HepG2 (cell line): Measurements from ENCODE around the gene OSM. TPM values are rescaled to one million over a fixed set of nuclear protein-coding genes. Genes with fewer than 3 reads are reported as not detected.
A peak's percentile ranks its signal among the peaks of the same experiment; 100 is the strongest.

Experiments used
- ATAC-seq: fragments of 200-7000 bp; cut with Tn5 transposase; 3 replicates; pipeline ENCODE4 v1.9.1; 2020; ENCODE audit warnings: mild to moderate bottlenecking, moderate library complexity
- BruUV-seq: library from RNA; stranded (reverse); fragments of 400-500 nt; replicated peaks from 2 replicates; lab custom pipeline; 2021; lab: Mats Ljungman, UMichigan
- CTCF ChIA-PET: fragments of 300-600 bp; formaldehyde crosslinking; extraction: SDS; loops from one replicate; lab custom pipeline; 2021; ENCODE audit warnings: low total read pairs, inconsistent platforms, low intra/inter-chr PET ratio; lab: Yijun Ruan, JAX
- POLR2A ChIA-PET: fragments of 350-600 bp; sonication (Branson Sonifier 250); formaldehyde crosslinking; loops from one replicate; lab custom pipeline; 2020; ENCODE audit warnings: antibody characterized with exemption, inconsistent platforms; lab: Yijun Ruan, JAX
- DNase-seq: peaks from one replicate; pipeline ENCODE4 v3.0.0-alpha.2; 2015; ENCODE audit warnings: low spot score
- FAIRE-seq: peaks from 3 replicates; lab custom pipeline; 2011; peaks lifted over from hg19 to GRCh38; lab: Jason Lieb, UNC
- H2AFZ ChIP-seq: one replicate; pipeline ENCODE4 v1.6.1; 2011; ENCODE audit warnings: low read length, inconsistent platforms
- H3K27ac ChIP-seq: fragments of 300-600 bp; 3 replicates; pipeline ENCODE4 v1.8.0; 2011; ENCODE audit warnings: mixed run types, mild to moderate bottlenecking, mixed read lengths, low read length, inconsistent platforms; ENCODE audit not compliant: insufficient read depth; ENCODE audit errors: extremely low read length
- H3K27me3 ChIP-seq, 2 experiments: fragments of 200-600 bp in 1 of 2; 2 replicates in 1 of 2; 3 replicates in 1 of 2; pipeline versions ENCODE4 v1.6.0 to v1.8.0; 2011; ENCODE audit warnings: low read length in 2 of 2, mild to moderate bottlenecking in 2 of 2, moderate library complexity in 2 of 2, inconsistent platforms in 1 of 2; ENCODE audit not compliant: insufficient read depth in 2 of 2, control insufficient read depth in 1 of 2
- H3K36me3 ChIP-seq, 2 experiments: fragments of 200-600 bp in 1 of 2; replicated peaks in 1 of 2; 2 replicates in 1 of 2; 3 replicates in 1 of 2; pipeline versions ENCODE4 v1.5.1 to v1.8.0; 2011; ENCODE audit warnings: low read length in 2 of 2, inconsistent platforms in 1 of 2; ENCODE audit not compliant: insufficient read depth in 2 of 2, control insufficient read depth in 1 of 2
- H3K4me1 ChIP-seq: 2 replicates; pipeline ENCODE4 v1.5.1; 2012; ENCODE audit warnings: low read length, inconsistent platforms; ENCODE audit not compliant: insufficient read depth
- H3K4me2 ChIP-seq: 2 replicates; pipeline ENCODE4 v1.6.0; 2011; ENCODE audit warnings: low read depth, low read length, inconsistent platforms
- H3K4me3 ChIP-seq, 3 experiments: fragments of 200-600 bp in 1 of 3; sonication (generic), shearing (Covaris generic) in 1 of 3; replicated peaks in 1 of 3; 2 replicates each; pipeline ENCODE4 v1.5.1; 2011 to 2016; ENCODE audit warnings: low read length in 3 of 3, inconsistent platforms in 2 of 3, low read depth in 2 of 3, mild to moderate bottlenecking in 2 of 3, control low read depth in 1 of 3, mixed read lengths in 1 of 3; ENCODE audit not compliant: insufficient read depth in 1 of 3
- H3K79me2 ChIP-seq: one replicate; pipeline ENCODE4 v1.6.1; 2011; ENCODE audit warnings: low read length, inconsistent platforms; ENCODE audit not compliant: insufficient read depth
- H3K9ac ChIP-seq: 2 replicates; pipeline ENCODE4 v1.6.0; 2011; ENCODE audit warnings: mild to moderate bottlenecking, low read depth, low read length, inconsistent platforms; ENCODE audit not compliant: insufficient read depth
- H3K9me3 ChIP-seq: 2 replicates; pipeline ENCODE4 v1.5.1; 2012; ENCODE audit warnings: mild to moderate bottlenecking, low read length
- H4K20me1 ChIP-seq: 2 replicates; pipeline ENCODE4 v1.6.0; 2011; ENCODE audit warnings: inconsistent platforms, mild to moderate bottlenecking, low read length, moderate library complexity; ENCODE audit not compliant: insufficient read depth
- ATF7 ChIP-seq, 2 experiments: fragments of 450-650 bp in 1 of 2; sonication (generic) in 1 of 2; formaldehyde crosslinking in 1 of 2; IDR thresholded peaks; 2 replicates each; pipeline versions ENCODE4 v1.4.0 to v1.6.1; 2016 to 2020; ENCODE audit warnings: antibody characterized with exemption in 1 of 2, mild to moderate bottlenecking in 1 of 2, missing genetic modification reagents in 1 of 2
- CBFB ChIP-seq: sonication (generic); formaldehyde crosslinking; IDR thresholded peaks from 2 replicates; pipeline ENCODE4 v1.4.0; 2020; ENCODE audit warnings: missing genetic modification reagents
- CREB1 ChIP-seq, 2 experiments: fragments of 450-650 bp in 1 of 2; IDR thresholded peaks; 2 replicates each; pipeline ENCODE4 v1.6.1; 2016 to 2017; ENCODE audit warnings: control low read depth in 1 of 2, mild to moderate bottlenecking in 1 of 2, missing compliant biosample characterization in 1 of 2, missing genetic modification characterization in 1 of 2
- CREM ChIP-seq, 2 experiments: sonication (generic) in 1 of 2; formaldehyde crosslinking in 1 of 2; IDR thresholded peaks; 2 replicates each; pipeline versions ENCODE4 v1.4.0 to v1.6.1; 2016 to 2020; ENCODE audit warnings: antibody characterized with exemption in 1 of 2, mild to moderate bottlenecking in 1 of 2, missing genetic modification reagents in 1 of 2
- MTF1 ChIP-seq: sonication (generic); formaldehyde crosslinking; IDR thresholded peaks from 2 replicates; pipeline ENCODE4 v1.5.0; 2020; ENCODE audit warnings: missing genetic modification reagents
- SNAI1 ChIP-seq: sonication (generic); formaldehyde crosslinking; IDR thresholded peaks from 2 replicates; pipeline ENCODE4 v1.5.0; 2020; ENCODE audit warnings: mild to moderate bottlenecking, missing genetic modification reagents, borderline replicate concordance
- SP5 ChIP-seq: IDR thresholded peaks from 2 replicates; pipeline ENCODE4 v1.6.1; 2016; ENCODE audit warnings: low read depth, borderline replicate concordance
- ZNF124 ChIP-seq: sonication (generic); formaldehyde crosslinking; IDR thresholded peaks from 2 replicates; pipeline ENCODE4 v1.4.0; 2020; ENCODE audit warnings: missing genetic modification reagents
- ZNF326 ChIP-seq: sonication (generic); formaldehyde crosslinking; IDR thresholded peaks from 2 replicates; pipeline ENCODE4 v1.4.0; 2020; ENCODE audit warnings: missing genetic modification reagents, borderline replicate concordance
- ZNF484 ChIP-seq: sonication (generic); formaldehyde crosslinking; IDR thresholded peaks from 2 replicates; pipeline ENCODE4 v1.5.1; 2020; ENCODE audit warnings: mild to moderate bottlenecking, low read depth, missing genetic modification reagents, borderline replicate concordance
- ZNF510 ChIP-seq: sonication (generic); formaldehyde crosslinking; IDR thresholded peaks from 2 replicates; pipeline ENCODE4 v1.4.0; 2020; ENCODE audit warnings: low read depth, mild to moderate bottlenecking, missing genetic modification reagents
- ZNF672 ChIP-seq: sonication (generic); formaldehyde crosslinking; IDR thresholded peaks from 2 replicates; pipeline ENCODE4 v1.8.1; 2022; ENCODE audit warnings: missing genetic modification reagents
- ZNF7 ChIP-seq: IDR thresholded peaks from 2 replicates; pipeline ENCODE4 v1.6.1; 2016; ENCODE audit warnings: missing biosample characterization, missing genetic modification reagents
- ZNF850 ChIP-seq: sonication (generic); formaldehyde crosslinking; conservative IDR thresholded peaks from 2 replicates; pipeline ENCODE4 v1.9.0; 2021; ENCODE audit warnings: mild to moderate bottlenecking, missing genetic modification reagents
- WGBS: methylation state at CpG from one replicate; pipeline ENCODE4 v1.1.6; 2017; ENCODE audit warnings: low lambda C conversion rate; 5-methylcytosine and 5-hydroxymethylcytosine counted together
- in situ Hi-C: cut with HindIII; loops from 2 replicates; pipeline ENCODE4 v1.10.0; 2017; ENCODE audit warnings: low pct_unique_long_range_greater_than_20kb; ENCODE audit not compliant: extremely low pct_ligation_motif_present
- intact Hi-C: fragments of 100-400 bp; cut with micrococcal nuclease; formaldehyde crosslinking; loops from one replicate; pipeline ENCODE4 v1.10.0; 2022; ENCODE audit not compliant: unreplicated experiment
- polyA plus RNA-seq, 8 experiments: library from polyadenylated mRNA; depleted of rRNA in 3 of 8; stranded (reverse) in 7 of 8; unstranded in 1 of 8; fragments of >200 nt; fragmentation: Illumina TruSeq in 4 of 8; extraction: Trizol in 4 of 8; gene quantifications; 2 replicates each; pipeline versions ENCODE4 v1.2.1 to v1.2.3, GENCODE V29; 2011 to 2016; ENCODE audit warnings: low read depth in 4 of 8, missing spikeins in 1 of 8, mixed read lengths in 1 of 8; ENCODE audit not compliant: insufficient read depth in 1 of 8
- total RNA-seq, 5 experiments: library from RNA; depleted of rRNA; stranded (reverse); fragments of >200 nt; fragmentation: Illumina TruSeq; extraction: Trizol; gene quantifications; 2 replicates each; pipeline ENCODE4 v1.2.3, GENCODE V29; 2016; ENCODE audit warnings: low read depth in 1 of 5
- TF ChIP-seq, protein P1 (sequence below): sonication (generic); formaldehyde crosslinking; IDR thresholded peaks from 2 replicates; pipeline ENCODE4 v1.4.0; 2020; ENCODE audit warnings: mild to moderate bottlenecking, missing genetic modification reagents

OSM gene
- total and polyA plus RNA-seq, 2 of the 13 experiments (the other 11 are each of a cell fraction or from before 2014, with no cell fraction given) = not detected

DNA sequence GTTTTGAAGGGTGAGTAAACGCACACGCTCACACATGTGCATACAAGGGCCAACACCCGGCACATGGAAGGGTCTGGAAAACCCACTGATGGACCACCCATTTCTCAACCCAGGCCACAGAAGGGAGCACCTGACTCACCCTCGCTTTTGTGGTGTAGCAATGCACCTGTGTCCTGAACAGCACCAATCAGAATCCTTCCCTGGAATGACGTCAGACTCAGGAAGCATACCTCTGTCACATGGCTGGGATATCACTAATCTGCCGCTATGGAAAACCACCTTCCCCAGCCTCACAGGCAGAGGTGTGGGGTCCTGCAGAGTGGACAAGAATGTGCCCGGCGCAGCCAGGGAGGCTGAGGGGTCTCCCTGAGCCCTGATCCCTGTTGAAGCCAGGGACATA lies 9.0 kb upstream of the OSM start:
- DNase-seq (no peak), FAIRE-seq (no peak), ATAC-seq (no peak)
- intact Hi-C loops = no loop called here
- H3K9ac ChIP-seq = no peak overlapping the region
- POLR2A ChIA-PET = no interaction called here
- H3K27me3 ChIP-seq = peaks cover 6 to 49% of the 10 kb centered on the region in 2 experiments
- in situ Hi-C loops = no loop called here
- no peak for TF ChIP-seq ZNF510 (CRISPR knock-in tag)
- no peak for TF ChIP-seq CBFB
- no peak for TF ChIP-seq SP5 (CRISPR knock-in tag)
- TF ChIP-seq ZNF850 (CRISPR knock-in tag) = no peak
- no peak for TF ChIP-seq SNAI1 (CRISPR knock-in tag)
- no peak for TF ChIP-seq CREM (IDR thresholded peaks at IDR 0.05)
- no peak for TF ChIP-seq CREM (CRISPR knock-in tag; IDR thresholded peaks at IDR 0.05)
- TF ChIP-seq ATF7 (IDR thresholded peaks at IDR 0.05) = peak; percentile 74
- no peak for TF ChIP-seq ATF7 (CRISPR knock-in tag; IDR thresholded peaks at IDR 0.05)
- no peak for TF ChIP-seq ZNF672 (CRISPR knock-in tag)
- no peak for TF ChIP-seq ZNF124 (CRISPR knock-in tag)
- no peak for TF ChIP-seq MTF1 (CRISPR knock-in tag)
- TF ChIP-seq ZNF326 (CRISPR knock-in tag) = no peak
- no peak for TF ChIP-seq ZNF484 (CRISPR knock-in tag)
- peak; percentile 84 for TF ChIP-seq CREB1 (IDR thresholded peaks at IDR 0.05)
- TF ChIP-seq CREB1 (CRISPR knock-in tag; IDR thresholded peaks at IDR 0.05) = no peak
- TF ChIP-seq ZNF7 (CRISPR knock-in tag) = no peak
- TF ChIP-seq, protein P1, sequence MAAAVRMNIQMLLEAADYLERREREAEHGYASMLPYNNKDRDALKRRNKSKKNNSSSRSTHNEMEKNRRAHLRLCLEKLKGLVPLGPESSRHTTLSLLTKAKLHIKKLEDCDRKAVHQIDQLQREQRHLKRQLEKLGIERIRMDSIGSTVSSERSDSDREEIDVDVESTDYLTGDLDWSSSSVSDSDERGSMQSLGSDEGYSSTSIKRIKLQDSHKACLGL (CRISPR knock-in tag) = no peak
- H3K36me3 ChIP-seq = no peaks in the 10 kb centered on the region
- WGBS = 35% methylated on average over 5 of the region's 8 CpGs
- H3K4me1 ChIP-seq = peaks cover 11% of the 10 kb centered on the region; the same call in 1 of the 2 replicates
- no peak overlapping the region for H3K27ac ChIP-seq
- CTCF ChIA-PET = no interaction called here
- H3K9me3 ChIP-seq = no peaks in the 10 kb centered on the region
- H3K79me2 ChIP-seq = no peaks in the 10 kb centered on the region
- no peak overlapping the region for H3K4me2 ChIP-seq
- H2AFZ ChIP-seq = no peak overlapping the region
- H3K4me3 ChIP-seq = no peak overlapping the region
- no TSS peak for BruUV-seq
- H4K20me1 ChIP-seq = no peaks in the 10 kb centered on the region
